Body of pancreas (tissue), 4 donors: Measurements from ENCODE around the gene CELSR1. TPM values are rescaled to one million over a fixed set of nuclear protein-coding genes. Genes with fewer than 3 reads are reported as not detected.

Experiments used
- ATAC-seq: fragments of 150-250 bp; one replicate; pipeline ENCODE4 v1.9.1; 2016
- DNase-seq, 4 donors: peaks; one replicate each; pipeline ENCODE4 v3.0.0-alpha.2; 2019
- H3K27ac ChIP-seq, 4 donors: fragments of 200-600 bp; sonication (generic); 1 replicate in 3 of 4; 2 replicates in 1 of 4; pipeline versions ENCODE4 v1.5.1 to v1.6.1; 2016 to 2019; ENCODE audit warnings: mild to moderate bottlenecking in 1 of 4, mixed read lengths in 1 of 4, moderate library complexity in 1 of 4
- H3K27me3 ChIP-seq, 2 donors: fragments of 200-600 bp; sonication (generic); one replicate each; pipeline ENCODE4 v1.6.0; 2016; ENCODE audit warnings: mild to moderate bottlenecking in 1 of 2
- H3K36me3 ChIP-seq, 2 donors: fragments of 200-600 bp; sonication (generic); replicated peaks in 1 of 2; 2 replicates each; pipeline ENCODE4 v1.5.1; 2016; ENCODE audit warnings: low read depth in 2 of 2; ENCODE audit not compliant: insufficient read depth in 1 of 2
- H3K4me1 ChIP-seq: fragments of 200-600 bp; sonication (generic); one replicate; pipeline ENCODE4 v1.6.0; 2016
- H3K4me3 ChIP-seq, 2 donors: fragments of 200-600 bp; sonication (generic); 1 replicate in 1 of 2; 2 replicates in 1 of 2; pipeline ENCODE4 v1.5.1; 2016 to 2019
- H3K9me3 ChIP-seq, 3 donors: fragments of 200-600 bp; sonication (generic); 1 replicate in 2 of 3; 2 replicates in 1 of 3; pipeline ENCODE4 v1.5.1; 2016
- POLR2A ChIP-seq, 3 donors: fragments of 450-650 bp; IDR thresholded peaks; one replicate each; pipeline ENCODE4 v1.6.1; 2016; ENCODE audit warnings: antibody characterized with exemption in 3 of 3, mild to moderate bottlenecking in 2 of 3
- WGBS, 2 donors: methylation state at CpG; one replicate each; pipeline ENCODE4 v1.1.5; 2017; 5-methylcytosine and 5-hydroxymethylcytosine counted together
- intact Hi-C: fragments of 100-400 bp; cut with DNase I; formaldehyde crosslinking; loops from one replicate; pipeline ENCODE4 v1.15.1; 2023
- total RNA-seq, 2 donors: library from RNA; depleted of rRNA; stranded (reverse); fragments of >200 nt; gene quantifications; one replicate each; pipeline ENCODE4 v1.1.0, GENCODE V29; 2016
- TF ChIP-seq, protein P1 (sequence below), 7 experiments: fragments of 450-650 bp in 4 of 7; fragments of 200-600 bp in 3 of 7; sonication (generic) in 3 of 7; IDR thresholded peaks; one replicate each; pipeline ENCODE4 v1.5.1; 2016 to 2019; ENCODE audit warnings: antibody characterized with exemption in 7 of 7

The CELSR1 gene
- total RNA-seq, 2 donors from 2014 or later, result 0.66 to 3.6 TPM

- TF ChIP-seq, protein P1, sequence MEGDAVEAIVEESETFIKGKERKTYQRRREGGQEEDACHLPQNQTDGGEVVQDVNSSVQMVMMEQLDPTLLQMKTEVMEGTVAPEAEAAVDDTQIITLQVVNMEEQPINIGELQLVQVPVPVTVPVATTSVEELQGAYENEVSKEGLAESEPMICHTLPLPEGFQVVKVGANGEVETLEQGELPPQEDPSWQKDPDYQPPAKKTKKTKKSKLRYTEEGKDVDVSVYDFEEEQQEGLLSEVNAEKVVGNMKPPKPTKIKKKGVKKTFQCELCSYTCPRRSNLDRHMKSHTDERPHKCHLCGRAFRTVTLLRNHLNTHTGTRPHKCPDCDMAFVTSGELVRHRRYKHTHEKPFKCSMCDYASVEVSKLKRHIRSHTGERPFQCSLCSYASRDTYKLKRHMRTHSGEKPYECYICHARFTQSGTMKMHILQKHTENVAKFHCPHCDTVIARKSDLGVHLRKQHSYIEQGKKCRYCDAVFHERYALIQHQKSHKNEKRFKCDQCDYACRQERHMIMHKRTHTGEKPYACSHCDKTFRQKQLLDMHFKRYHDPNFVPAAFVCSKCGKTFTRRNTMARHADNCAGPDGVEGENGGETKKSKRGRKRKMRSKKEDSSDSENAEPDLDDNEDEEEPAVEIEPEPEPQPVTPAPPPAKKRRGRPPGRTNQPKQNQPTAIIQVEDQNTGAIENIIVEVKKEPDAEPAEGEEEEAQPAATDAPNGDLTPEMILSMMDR (IDR thresholded peaks at IDR 0.05), result no peak
- TF ChIP-seq POLR2A (IDR thresholded peaks at IDR 0.05), result no peak
- ATAC-seq, result no peak
- H3K4me1 ChIP-seq, result peaks cover 53% of the 10 kb centered on the region
- H3K27me3 ChIP-seq, result no peaks in the 10 kb centered on the region
- DNase-seq, result no peak
- H3K36me3 ChIP-seq, result no peaks in the 10 kb centered on the region
- WGBS, 2 donors, result 96 to 100% methylated on average over 2 of the region's 2 CpGs
- no peaks in the 10 kb centered on the region for H3K9me3 ChIP-seq
- no peak overlapping the region for H3K27ac ChIP-seq
- intact Hi-C loops, result no loop called here
- no peak overlapping the region for H3K4me3 ChIP-seq
Measured at GRCh38 chr22:46371623-46372226, 165.7 kb downstream of the CELSR1 start.

- TF ChIP-seq, protein P1 (IDR thresholded peaks at IDR 0.05), result no peak
- TF ChIP-seq POLR2A (IDR thresholded peaks at IDR 0.05), result no peak
- H3K27me3 ChIP-seq, result no peaks in the 10 kb centered on the region
- H3K4me1 ChIP-seq, result peaks cover 43% of the 10 kb centered on the region
- DNase-seq (no peak), ATAC-seq (no peak)
- H3K36me3 ChIP-seq, result no peaks in the 10 kb centered on the region
- peak overlapping the region in 3 of 4 donors; percentile 19 to 48 (median 30) for H3K27ac ChIP-seq
- no peaks in the 10 kb centered on the region for H3K9me3 ChIP-seq
- H3K4me3 ChIP-seq, result no peak overlapping the region
- intact Hi-C loops, result no loop called here
- 42 to 59% methylated on average over 14 to 15 of the region's 15 CpGs for WGBS, 2 donors
Measured at GRCh38 chr22:46370584-46371291, 166.7 kb downstream of the CELSR1 start.

DNA sequence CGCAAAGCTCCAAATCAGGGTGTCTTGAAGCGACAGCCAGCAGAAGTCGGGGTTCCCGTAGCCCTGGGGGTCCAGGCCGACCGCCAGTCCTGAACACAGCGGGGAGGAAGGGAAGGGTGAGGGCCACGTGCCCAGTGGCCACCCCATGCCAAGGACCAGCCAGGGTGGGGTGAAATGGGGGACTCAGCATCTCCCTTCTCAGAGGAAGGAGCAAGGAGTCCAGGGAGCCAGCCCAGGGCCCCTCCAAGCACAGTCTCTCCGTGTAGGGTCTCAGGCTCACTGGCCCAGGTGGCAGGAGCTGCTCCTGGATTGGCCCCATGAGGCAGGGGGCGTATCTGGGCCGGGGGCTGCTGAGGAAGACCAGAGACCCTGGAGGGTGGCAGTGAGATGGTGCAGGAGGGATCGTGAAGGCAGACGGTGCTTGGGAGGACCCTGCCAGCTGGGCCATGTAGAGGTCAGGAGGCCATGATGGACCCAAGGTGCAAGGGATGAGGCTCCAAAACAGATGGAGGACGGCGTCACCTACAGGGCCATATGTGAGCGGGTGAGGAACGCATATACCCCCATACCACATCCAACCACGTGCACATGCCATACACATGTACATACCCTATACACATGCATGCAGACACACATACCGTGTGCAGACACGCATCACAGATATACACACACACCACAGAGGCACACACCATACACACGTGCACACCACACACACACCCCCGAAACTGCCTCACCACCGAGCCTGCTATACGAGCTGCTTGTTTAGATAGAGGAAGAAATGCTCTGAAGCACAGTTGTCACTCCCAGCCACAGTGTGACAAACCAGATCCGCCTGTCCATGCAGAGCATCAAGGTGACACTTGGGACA, 167.5 kb downstream of the CELSR1 start:
- no peak overlapping the region for H3K4me3 ChIP-seq
- 80 to 87% methylated on average over 17 to 24 of the region's 25 CpGs for WGBS, 2 donors
- H3K27ac ChIP-seq, result peak overlapping the region in 1 of 4 donors; percentile 30
- no peaks in the 10 kb centered on the region for H3K36me3 ChIP-seq
- H3K4me1 ChIP-seq, result peaks cover 35% of the 10 kb centered on the region
- ATAC-seq, result no peak
- H3K27me3 ChIP-seq, result no peaks in the 10 kb centered on the region
- no peak for DNase-seq
- H3K9me3 ChIP-seq, result no peaks in the 10 kb centered on the region
- intact Hi-C loops, result loop anchor here (5.0 kb wide), 1 partner anchor 172 kb away; no protein-coding TSS in a partner anchor
- TF ChIP-seq POLR2A (IDR thresholded peaks at IDR 0.05), result no peak
- TF ChIP-seq, protein P1 (IDR thresholded peaks at IDR 0.05), result no peak

DNA sequence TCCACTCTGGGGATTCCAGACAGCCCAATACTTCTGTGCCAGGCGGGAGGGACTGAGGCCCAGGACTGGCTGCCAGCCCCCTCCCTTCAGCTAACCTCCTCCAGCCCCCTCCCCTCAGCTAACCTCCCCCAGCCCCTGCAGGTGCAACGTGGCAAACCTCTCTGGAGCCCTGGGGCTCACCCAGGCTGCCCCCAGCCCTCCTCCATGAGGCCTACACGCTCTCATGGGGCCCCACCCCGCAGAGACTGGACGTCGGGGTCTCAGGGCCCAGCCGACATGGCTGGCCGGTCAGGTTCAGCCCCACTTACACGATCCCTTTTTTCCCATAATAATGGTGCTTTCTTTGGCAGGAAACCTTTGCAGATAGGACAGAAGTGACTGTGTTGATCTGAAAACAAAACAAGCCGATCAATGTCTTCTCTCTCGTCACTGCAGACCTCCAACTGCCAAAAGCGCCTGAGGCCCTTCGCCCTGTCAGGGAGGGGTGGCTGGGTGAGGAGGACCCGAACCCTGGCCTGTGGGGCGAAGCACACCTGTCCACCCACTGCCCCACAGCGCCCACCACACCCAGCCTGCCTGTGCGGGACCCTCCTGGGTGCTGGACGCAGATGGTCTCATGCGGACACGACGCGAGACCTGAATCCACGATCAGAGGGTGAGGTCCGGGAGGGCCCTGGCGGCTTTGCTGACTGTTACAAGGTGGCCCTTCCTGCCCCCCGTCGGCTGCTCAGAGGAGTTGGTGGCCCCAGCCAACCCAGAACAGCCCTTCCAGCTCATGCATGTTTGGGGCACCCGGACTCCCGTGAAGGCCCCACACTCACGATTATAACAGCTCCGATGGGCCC, 168.3 kb downstream of the CELSR1 start:
- 85 to 88% methylated on average over 11 to 31 of the region's 31 CpGs for WGBS, 2 donors
- no peaks in the 10 kb centered on the region for H3K36me3 ChIP-seq
- H3K27ac ChIP-seq, result no peak overlapping the region
- no peak overlapping the region for H3K4me3 ChIP-seq
- H3K4me1 ChIP-seq, result peaks cover 27% of the 10 kb centered on the region
- H3K27me3 ChIP-seq, result no peaks in the 10 kb centered on the region
- no peaks in the 10 kb centered on the region for H3K9me3 ChIP-seq
- intact Hi-C loops, result loop anchor here (5.0 kb wide), 1 partner anchor 173 kb away; no protein-coding TSS in a partner anchor
- no peak for DNase-seq
- ATAC-seq, result no peak
- TF ChIP-seq, protein P1 (IDR thresholded peaks at IDR 0.05), result no peak
- TF ChIP-seq POLR2A (IDR thresholded peaks at IDR 0.05), result no peak
